GM12891 (cell line): Measurements from ENCODE around the gene KDM5B.
"Not testable (repeated sequence)": the region's sequence is repeated elsewhere in the genome, so short reads cannot be mapped to it uniquely, and the experiment has no call there.

ENCODE experiments used
- POLR2A ChIP-seq: IDR thresholded peaks from 2 replicates; pipeline ENCODE4 v1.6.1; 2011; ENCODE audit warnings: low read depth, low read length, control low read depth
- POLR2AphosphoS5 ChIP-seq: IDR thresholded peaks from 2 replicates; pipeline ENCODE4 v1.6.1; 2011; ENCODE audit warnings: low read depth, low read length, control low read depth
- SPI1 ChIP-seq: IDR thresholded peaks from 2 replicates; pipeline ENCODE4 v1.6.1; 2011; ENCODE audit warnings: low read depth, low read length, control low read depth
- TAF1 ChIP-seq: IDR thresholded peaks from 2 replicates; pipeline ENCODE4 v1.6.1; 2011; ENCODE audit warnings: low read depth, low read length, control low read depth

- not testable (repeated sequence) for TF ChIP-seq POLR2A, POLR2AphosphoS5, SPI1, TAF1
Measured at GRCh38 chr1:202829223-202829622, 21.0 kb upstream of the KDM5B start.
